ENCODE measurements around the gene ERC2.

GRCh38 chr3:56185827-56186226 is 282.4 kb downstream of the ERC2 start:
- no peak for TF ChIP-seq POLR2AphosphoS5 (IDR thresholded peaks at IDR 0.05)
- TF ChIP-seq CTCF (IDR thresholded peaks at IDR 0.05): no peak
- no peak for TF ChIP-seq POLR2A (IDR thresholded peaks at IDR 0.05)
- TF ChIP-seq EP300 (IDR thresholded peaks at IDR 0.05): no peak

Data from upper lobe of left lung (tissue), 4 donors.